ENCODE data around the gene NLRP1.

DNA sequence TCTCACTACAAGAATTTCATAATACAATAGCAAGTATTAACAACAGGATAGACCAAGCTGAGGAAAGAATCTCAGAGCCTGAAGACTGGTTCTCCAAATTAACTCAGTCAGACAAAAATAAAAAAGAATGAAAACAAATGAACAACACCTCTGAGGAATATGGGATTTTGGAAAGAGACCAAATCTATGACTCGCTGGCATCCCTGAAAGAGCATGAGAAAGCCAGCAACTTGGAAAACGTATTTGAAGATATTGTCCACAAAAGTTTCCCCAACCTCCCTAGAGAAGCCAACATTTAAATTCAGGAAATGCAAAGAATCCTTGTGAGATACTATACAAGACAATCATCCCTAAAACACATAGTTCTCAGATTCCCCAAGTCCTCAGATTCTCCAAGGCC lies 20.9 kb downstream of the NLRP1 start:
- TF ChIP-seq, protein P1, sequence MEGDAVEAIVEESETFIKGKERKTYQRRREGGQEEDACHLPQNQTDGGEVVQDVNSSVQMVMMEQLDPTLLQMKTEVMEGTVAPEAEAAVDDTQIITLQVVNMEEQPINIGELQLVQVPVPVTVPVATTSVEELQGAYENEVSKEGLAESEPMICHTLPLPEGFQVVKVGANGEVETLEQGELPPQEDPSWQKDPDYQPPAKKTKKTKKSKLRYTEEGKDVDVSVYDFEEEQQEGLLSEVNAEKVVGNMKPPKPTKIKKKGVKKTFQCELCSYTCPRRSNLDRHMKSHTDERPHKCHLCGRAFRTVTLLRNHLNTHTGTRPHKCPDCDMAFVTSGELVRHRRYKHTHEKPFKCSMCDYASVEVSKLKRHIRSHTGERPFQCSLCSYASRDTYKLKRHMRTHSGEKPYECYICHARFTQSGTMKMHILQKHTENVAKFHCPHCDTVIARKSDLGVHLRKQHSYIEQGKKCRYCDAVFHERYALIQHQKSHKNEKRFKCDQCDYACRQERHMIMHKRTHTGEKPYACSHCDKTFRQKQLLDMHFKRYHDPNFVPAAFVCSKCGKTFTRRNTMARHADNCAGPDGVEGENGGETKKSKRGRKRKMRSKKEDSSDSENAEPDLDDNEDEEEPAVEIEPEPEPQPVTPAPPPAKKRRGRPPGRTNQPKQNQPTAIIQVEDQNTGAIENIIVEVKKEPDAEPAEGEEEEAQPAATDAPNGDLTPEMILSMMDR (IDR thresholded peaks at IDR 0.05): no peak
- no peak for TF ChIP-seq POLR2A (IDR thresholded peaks at IDR 0.05)
